AG08396 (cell line): ENCODE data around the gene ESR1.
"Not testable (repeated sequence)": the region's sequence is repeated elsewhere in the genome, so short reads cannot be mapped to it uniquely, and the experiment has no call there.

Experiments used
- DNase-seq: peaks from one replicate; pipeline ENCODE4 v3.0.0; 2012; ENCODE audit warnings: low spot score, mixed read lengths

Gene ESR1

GRCh38 chr6:152054441-152054840 is 247.0 kb downstream of the ESR1 start:
- no peak for DNase-seq

GRCh38 chr6:152055517-152055916 is 248.0 kb downstream of the ESR1 start:
- no peak for DNase-seq

DNA sequence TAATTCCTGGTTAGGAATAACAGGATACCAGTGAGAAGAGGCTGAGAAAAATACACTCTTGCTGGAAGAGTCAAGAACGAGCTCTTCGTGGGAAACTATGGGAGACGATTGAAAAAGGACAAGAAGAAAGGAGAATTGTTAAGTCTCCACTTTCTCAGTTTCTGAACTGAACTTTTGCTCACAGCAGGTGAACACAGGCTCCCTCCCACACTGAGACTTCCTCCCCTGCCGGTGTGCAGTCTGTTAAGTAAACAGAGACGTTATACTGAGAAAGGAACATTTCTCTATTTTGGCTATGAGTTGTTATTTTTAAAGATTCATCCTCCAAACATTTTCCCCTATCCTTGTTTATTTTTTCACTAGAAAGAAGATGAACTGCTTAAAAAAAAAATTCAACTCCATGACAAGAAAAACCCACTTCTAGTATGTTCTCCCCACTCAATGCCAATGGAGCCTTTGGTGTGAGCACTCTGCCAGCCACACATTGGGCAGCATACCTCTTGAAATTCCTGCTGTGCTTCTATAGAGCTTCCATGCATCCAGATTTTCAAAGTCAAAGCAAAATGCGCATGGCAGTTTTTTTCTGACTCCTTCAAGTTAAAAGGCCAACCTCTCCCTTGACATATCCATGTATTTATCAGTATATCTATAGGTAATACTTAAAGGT is 250.5 kb downstream of the ESR1 start:
- no peak for DNase-seq

- no peak for DNase-seq
Observed at GRCh38 chr6:152059909-152060308, 252.4 kb downstream of the ESR1 start.

GRCh38 chr6:152062476-152062875 is 255.0 kb downstream of the ESR1 start:
- DNase-seq: no peak

GRCh38 chr6:152063170-152063921 is 255.9 kb downstream of the ESR1 start:
- no peak for DNase-seq

GRCh38 chr6:152068622-152069261 is 261.3 kb downstream of the ESR1 start:
- DNase-seq: no peak

DNA sequence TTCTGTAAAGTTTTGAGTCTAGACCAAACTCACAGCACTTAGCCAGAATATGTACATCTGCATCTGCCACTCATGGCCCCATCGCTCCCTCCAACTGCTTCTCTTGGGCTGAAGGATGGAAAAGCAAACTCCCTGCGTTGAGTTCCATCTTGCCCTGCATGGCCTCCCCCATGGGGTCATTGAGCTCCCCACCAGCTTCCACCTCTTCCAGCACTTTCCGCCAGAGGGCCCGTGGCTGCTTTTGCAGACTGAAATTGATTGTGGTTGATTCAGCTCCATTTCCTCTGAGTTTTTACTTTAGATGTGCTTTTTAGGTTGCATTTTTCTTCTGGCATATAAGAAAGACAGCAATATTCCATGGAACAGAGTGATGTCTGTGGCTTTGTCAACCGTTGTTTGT is 263.1 kb downstream of the ESR1 start:
- no peak for DNase-seq

GRCh38 chr6:152071318-152071717 is 263.8 kb downstream of the ESR1 start:
- no peak for DNase-seq

DNA sequence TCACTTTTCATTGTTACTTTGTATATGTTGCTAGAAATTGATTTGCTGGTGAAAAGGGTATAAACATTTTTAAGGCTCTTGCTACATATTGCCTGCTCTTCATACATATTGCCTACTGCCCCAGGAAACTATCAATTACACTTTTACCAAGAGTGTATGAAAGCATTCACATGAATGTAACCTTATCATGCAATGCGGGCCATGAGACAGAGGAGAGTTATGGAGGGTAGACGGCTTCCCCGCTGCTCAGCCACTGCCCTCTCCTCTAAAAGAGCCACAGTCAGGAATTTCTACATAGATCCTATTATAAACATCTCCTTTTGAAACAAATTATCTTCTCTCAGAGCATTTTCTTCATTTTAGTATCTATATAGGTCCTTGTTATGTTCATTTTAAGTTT is 264.4 kb downstream of the ESR1 start:
- no peak for DNase-seq

DNA sequence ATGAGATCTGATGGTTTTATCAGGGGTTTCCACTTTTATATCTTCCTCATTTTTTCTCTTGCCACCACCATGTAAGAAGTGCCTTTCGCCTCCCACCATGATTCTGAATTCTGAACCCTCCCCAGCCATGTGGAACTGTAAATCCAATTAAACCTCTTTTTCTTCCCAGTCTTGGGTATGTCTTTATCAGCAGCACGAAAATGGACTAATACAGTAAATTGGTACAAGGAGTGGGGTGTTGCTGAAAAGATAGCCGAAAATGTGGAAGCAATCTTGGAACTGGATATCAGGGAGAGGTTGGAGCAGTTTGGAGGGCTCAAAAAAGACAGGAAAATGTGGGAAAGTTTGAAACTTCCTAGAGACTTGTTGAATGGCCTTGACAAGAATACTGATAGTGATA is 268.8 kb downstream of the ESR1 start:
- DNase-seq: not testable (repeated sequence)

GRCh38 chr6:152078001-152078400 is 270.5 kb downstream of the ESR1 start:
- DNase-seq: no peak

- DNase-seq: no peak
Observed at GRCh38 chr6:152078804-152079203, 271.3 kb downstream of the ESR1 start.

GRCh38 chr6:152085451-152085921 is 278.0 kb downstream of the ESR1 start:
- no peak for DNase-seq

GRCh38 chr6:152086223-152086873 is 278.9 kb downstream of the ESR1 start:
- DNase-seq: no peak

DNA sequence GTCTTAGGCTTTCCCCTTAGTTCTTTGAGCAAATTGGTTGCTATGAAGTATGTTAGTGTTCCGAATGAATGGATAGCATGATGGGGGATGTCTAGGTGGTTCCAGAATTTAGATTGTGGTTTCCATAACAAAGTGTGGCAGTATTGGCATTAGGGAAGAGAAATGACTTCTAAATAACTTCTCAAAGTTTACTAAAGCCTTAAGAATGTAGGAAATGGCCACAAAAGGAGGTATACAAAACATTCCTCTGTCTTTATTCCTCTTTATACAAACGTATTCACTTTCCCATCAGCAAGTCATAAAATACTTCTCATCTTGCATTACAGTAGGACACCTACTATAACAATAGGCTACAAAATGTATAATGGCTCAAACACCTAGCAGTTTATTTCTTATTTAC is 279.6 kb downstream of the ESR1 start:
- no peak for DNase-seq

- no peak for DNase-seq
Observed at GRCh38 chr6:152087701-152088100, 280.2 kb downstream of the ESR1 start.

DNA sequence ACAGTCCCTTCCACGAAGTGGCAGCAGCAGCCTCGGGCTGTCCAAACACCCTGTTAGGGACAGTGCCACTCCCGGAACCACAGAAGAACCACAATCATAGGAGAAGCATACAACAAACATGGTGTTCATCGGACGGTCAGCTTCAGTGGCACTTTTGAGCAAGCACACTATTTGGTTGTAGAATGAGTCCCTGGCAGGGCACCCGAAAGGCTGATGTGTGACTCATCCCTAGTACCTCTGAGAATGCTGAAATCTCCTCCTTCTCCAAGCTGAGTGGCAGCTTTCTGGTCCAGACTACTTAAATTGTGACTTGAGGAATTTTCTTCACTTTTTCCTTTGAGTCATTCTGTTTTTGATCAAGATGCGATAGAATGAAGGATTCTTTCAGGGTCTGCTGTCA is 282.5 kb downstream of the ESR1 start:
- DNase-seq: no peak

- no peak for DNase-seq
Observed at GRCh38 chr6:152091201-152091600, 283.7 kb downstream of the ESR1 start.

DNA sequence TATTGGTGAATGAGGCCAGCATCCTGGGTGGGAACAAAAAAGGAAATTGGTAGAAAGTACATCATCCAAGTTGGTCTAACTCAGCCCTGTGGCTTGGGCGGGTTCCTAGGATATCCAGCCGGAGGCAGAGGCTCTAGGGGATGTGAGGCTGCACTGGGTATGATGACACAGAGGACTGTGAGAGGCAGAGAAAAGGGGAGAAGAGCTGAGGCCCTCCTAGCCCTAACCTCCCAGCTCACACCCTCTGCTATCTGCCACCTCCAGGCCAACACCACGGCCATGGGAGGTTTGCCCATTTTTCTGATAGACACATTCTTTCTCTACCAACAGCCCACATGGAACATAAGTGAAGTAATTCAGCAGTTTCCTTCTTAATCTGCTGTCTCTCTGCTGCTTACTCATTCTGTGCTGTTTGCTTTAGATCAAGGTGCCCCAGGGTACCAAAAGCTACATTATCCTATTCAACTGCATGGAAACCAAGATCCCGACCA is 284.4 kb downstream of the ESR1 start:
- no peak for DNase-seq

DNA sequence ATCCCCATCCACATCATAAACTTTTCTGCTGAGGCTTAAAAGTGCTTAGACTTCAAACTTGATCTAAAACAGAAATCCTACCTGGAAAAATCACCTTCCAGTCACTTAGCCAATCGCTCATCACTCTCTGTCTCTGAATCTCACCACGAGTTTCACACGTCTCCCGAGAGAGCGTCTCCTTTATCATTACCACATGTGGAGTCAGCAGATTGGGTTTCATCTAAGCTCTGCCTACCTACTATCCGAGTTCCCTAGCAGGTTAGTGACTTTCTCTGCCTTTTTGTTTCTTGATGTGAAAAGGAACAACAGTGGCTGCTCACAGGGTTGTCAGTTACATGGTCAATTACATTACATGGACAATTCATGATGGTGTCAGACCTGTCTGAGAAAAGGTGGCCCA is 286.2 kb downstream of the ESR1 start:
- no peak for DNase-seq

DNA sequence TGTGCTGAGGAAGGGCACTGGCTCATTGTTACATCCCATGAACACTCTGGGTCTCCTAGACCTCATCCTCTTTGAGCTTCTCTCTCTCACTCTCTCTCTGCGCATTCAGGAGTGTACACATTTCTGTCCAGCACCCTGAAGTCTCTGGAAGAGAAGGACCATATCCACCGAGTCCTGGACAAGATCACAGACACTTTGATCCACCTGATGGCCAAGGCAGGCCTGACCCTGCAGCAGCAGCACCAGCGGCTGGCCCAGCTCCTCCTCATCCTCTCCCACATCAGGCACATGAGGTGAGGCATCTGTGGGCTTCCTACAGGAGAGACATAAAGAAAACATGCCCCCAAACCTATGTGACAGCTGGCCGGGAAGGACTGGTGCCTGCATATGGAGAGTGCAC is 286.8 kb downstream of the ESR1 start:
- DNase-seq: no peak
